Vagina (tissue), 2 donors: ENCODE data around the gene TBC1D22A. TPM values are rescaled to one million over a fixed set of nuclear protein-coding genes. Genes with fewer than 3 reads are reported as not detected.

Experiments used
- DNase-seq, 2 donors: peaks; one replicate each; pipeline ENCODE4 v3.0.0-alpha.2; 2017; ENCODE audit errors: extremely low spot score in 2 of 2
- H3K27ac ChIP-seq: fragments of 200-600 bp; sonication (generic); one replicate; pipeline ENCODE4 v1.5.1; 2019
- H3K27me3 ChIP-seq: fragments of 200-600 bp; sonication (generic); one replicate; pipeline ENCODE4 v1.5.1; 2019
- H3K36me3 ChIP-seq, 2 donors: fragments of 200-600 bp; sonication (generic); one replicate each; pipeline ENCODE4 v1.5.1; 2017 to 2019
- H3K4me1 ChIP-seq: fragments of 200-600 bp; sonication (generic); one replicate; pipeline ENCODE4 v1.5.1; 2019
- H3K4me3 ChIP-seq, 2 donors: fragments of 200-600 bp; sonication (generic); 1 replicate in 1 of 2; 2 replicates in 1 of 2; pipeline ENCODE4 v1.5.1; 2016 to 2019
- H3K9me3 ChIP-seq: fragments of 200-600 bp; sonication (generic); one replicate; pipeline ENCODE4 v1.5.1; 2019
- CTCF ChIP-seq, 3 experiments: fragments of 450-650 bp in 2 of 3; fragments of 200-600 bp in 1 of 3; sonication (generic) in 1 of 3; IDR thresholded peaks; one replicate each; pipeline ENCODE4 v1.5.1; 2017 to 2019; ENCODE audit warnings: antibody characterized with exemption in 3 of 3, mild to moderate bottlenecking in 2 of 3, moderate library complexity in 2 of 3
- POLR2A ChIP-seq, 2 donors: fragments of 450-650 bp; IDR thresholded peaks; one replicate each; pipeline ENCODE4 v1.6.1; 2017; ENCODE audit warnings: antibody characterized with exemption in 2 of 2, mild to moderate bottlenecking in 2 of 2, moderate library complexity in 2 of 2
- POLR2AphosphoS5 ChIP-seq, 2 donors: sonication (generic); formaldehyde crosslinking; IDR thresholded peaks; one replicate each; pipeline ENCODE4 v1.9.0; 2017; ENCODE audit warnings: antibody characterized with exemption in 2 of 2, mild to moderate bottlenecking in 2 of 2, low read depth in 1 of 2; ENCODE audit not compliant: insufficient read depth in 1 of 2
- intact Hi-C: fragments of 100-400 bp; cut with DNase I; formaldehyde crosslinking; loops from one replicate; pipeline ENCODE4 v1.15.1; 2023
- total RNA-seq: library from RNA; depleted of rRNA; stranded (reverse); fragments of >200 nt; gene quantifications from one replicate; pipeline ENCODE4 v1.2.3, GENCODE V29; 2016

Gene TBC1D22A
- total RNA-seq, 1 donor from 2014 or later: 38.3 TPM

- no peak for DNase-seq
- Histone ChIP-seq H3K4me1 (no peaks in the 10 kb centered on the region), H3K9me3 (no peaks in the 10 kb centered on the region), H3K27ac (no peak overlapping the region), H3K27me3 (no peaks in the 10 kb centered on the region), H3K4me3 (no peak overlapping the region), H3K36me3 (no peaks in the 10 kb centered on the region)
- intact Hi-C loops: no loop called here
- TF ChIP-seq POLR2AphosphoS5 (IDR thresholded peaks at IDR 0.05; ENCODE audit: insufficient read depth in 1 of 2, low read depth in 1 of 2): no peak
- TF ChIP-seq POLR2A (IDR thresholded peaks at IDR 0.05): no peak
- TF ChIP-seq CTCF (IDR thresholded peaks at IDR 0.05): no peak
Observed at GRCh38 chr22:46963672-46964545, 201.5 kb downstream of the TBC1D22A start.

GRCh38 chr22:46964773-46965550 lies 202.5 kb downstream of the TBC1D22A start:
- Histone ChIP-seq H3K36me3 (no peaks in the 10 kb centered on the region), H3K4me1 (no peaks in the 10 kb centered on the region), H3K4me3 (no peak overlapping the region), H3K27me3 (no peaks in the 10 kb centered on the region), H3K27ac (no peak overlapping the region), H3K9me3 (no peaks in the 10 kb centered on the region)
- TF ChIP-seq POLR2A (IDR thresholded peaks at IDR 0.05): no peak
- TF ChIP-seq CTCF (IDR thresholded peaks at IDR 0.05): no peak
- TF ChIP-seq POLR2AphosphoS5 (IDR thresholded peaks at IDR 0.05; ENCODE audit: insufficient read depth in 1 of 2, low read depth in 1 of 2): no peak
- DNase-seq: no peak
- intact Hi-C loops: no loop called here

- Histone ChIP-seq H3K9me3 (no peaks in the 10 kb centered on the region), H3K4me1 (no peaks in the 10 kb centered on the region), H3K27ac (peak overlapping the region; percentile 33), H3K4me3 (no peak overlapping the region), H3K27me3 (no peaks in the 10 kb centered on the region), H3K36me3 (no peaks in the 10 kb centered on the region)
- TF ChIP-seq POLR2AphosphoS5 (IDR thresholded peaks at IDR 0.05; ENCODE audit: insufficient read depth in 1 of 2, low read depth in 1 of 2) (no peak), CTCF (IDR thresholded peaks at IDR 0.05) (no peak), POLR2A (IDR thresholded peaks at IDR 0.05) (no peak)
- no peak for DNase-seq
- intact Hi-C loops: no loop called here
Observed at GRCh38 chr22:46965555-46966494, 203.4 kb downstream of the TBC1D22A start.

- DNase-seq: no peak
- intact Hi-C loops: no loop called here
- Histone ChIP-seq H3K36me3 (no peaks in the 10 kb centered on the region), H3K4me3 (no peak overlapping the region), H3K9me3 (no peaks in the 10 kb centered on the region), H3K4me1 (peaks cover under 1% of the 10 kb centered on the region), H3K27me3 (no peaks in the 10 kb centered on the region), H3K27ac (no peak overlapping the region)
- no peak for TF ChIP-seq CTCF (IDR thresholded peaks at IDR 0.05)
- TF ChIP-seq POLR2A (IDR thresholded peaks at IDR 0.05): no peak
- no peak for TF ChIP-seq POLR2AphosphoS5 (IDR thresholded peaks at IDR 0.05; ENCODE audit: insufficient read depth in 1 of 2, low read depth in 1 of 2)
Observed at GRCh38 chr22:46966495-46966845, 204.0 kb downstream of the TBC1D22A start.
